Hematopoietic multipotent progenitor cell treated with erythropoietin and hydrocortisone succinate and interleukin-3 and kit ligand, for 8 days (in vitro differentiated cells): Measurements from ENCODE around the gene ATRX.
A peak's percentile ranks its signal among the peaks of the same experiment; 100 is the strongest.
"Not testable (repeated sequence)": the region's sequence is repeated elsewhere in the genome, so short reads cannot be mapped to it uniquely, and the experiment has no call there.

ENCODE experiments used
- DNase-seq: peaks from one replicate; pipeline ENCODE4 v3.0.0-alpha.2; 2015

The ATRX gene

GRCh38 chrX:77733342-77733741 is 52.7 kb downstream of the ATRX start:
- no peak for DNase-seq

- peak; percentile 19 for DNase-seq
These were observed 54.1 kb downstream of the ATRX start for GRCh38 chrX:77731821-77732419.

- not testable (repeated sequence) for DNase-seq
These were observed 59.9 kb downstream of the ATRX start for GRCh38 chrX:77726095-77726494.

GRCh38 chrX:77723681-77724080 is 62.3 kb downstream of the ATRX start:
- no peak for DNase-seq

GRCh38 chrX:77719388-77719787 is 66.6 kb downstream of the ATRX start:
- DNase-seq = no peak

DNA sequence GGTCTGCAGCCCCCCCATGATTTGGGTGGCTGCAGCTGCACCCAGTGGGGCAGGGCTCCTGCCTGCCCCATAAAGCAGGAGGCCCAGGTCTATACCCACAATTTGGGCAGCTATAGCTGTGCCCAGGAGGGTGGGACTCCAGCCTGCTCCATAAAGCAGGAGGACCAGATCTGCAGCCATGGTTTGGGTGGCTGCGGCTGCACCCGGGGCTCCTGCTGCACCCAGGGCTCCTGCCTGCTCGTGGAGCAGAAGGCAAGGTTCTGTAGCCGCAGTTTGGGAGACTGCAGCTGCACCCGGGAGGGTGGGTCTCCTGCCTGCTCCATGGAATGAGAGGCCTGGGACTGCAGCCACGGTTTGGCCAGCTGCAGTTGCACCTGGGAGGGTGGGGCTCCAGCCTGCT is 81.1 kb downstream of the ATRX start:
- DNase-seq = no peak

GRCh38 chrX:77698242-77698641 is 87.8 kb downstream of the ATRX start:
- no peak for DNase-seq

DNA sequence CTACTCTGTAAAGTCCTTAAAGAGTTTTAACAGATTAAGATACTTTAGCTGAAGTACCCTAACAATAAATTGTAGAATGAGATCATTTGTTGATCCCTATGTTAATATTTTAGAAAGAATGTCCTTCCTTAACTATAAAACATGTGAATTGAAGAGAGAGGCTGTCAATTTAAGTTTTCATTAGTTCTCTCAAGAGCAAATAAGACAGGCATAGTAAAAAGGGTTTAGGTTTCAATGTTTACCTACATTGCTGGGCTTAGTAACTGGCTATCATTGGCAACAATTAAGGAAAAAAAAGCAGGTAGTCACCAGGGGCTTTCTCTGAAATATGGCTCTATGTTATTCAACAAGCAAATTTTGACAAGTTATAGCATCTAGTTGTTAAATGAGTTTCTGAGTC is 91.5 kb downstream of the ATRX start:
- no peak for DNase-seq

GRCh38 chrX:77693594-77693993 is 92.4 kb downstream of the ATRX start:
- no peak for DNase-seq

DNA sequence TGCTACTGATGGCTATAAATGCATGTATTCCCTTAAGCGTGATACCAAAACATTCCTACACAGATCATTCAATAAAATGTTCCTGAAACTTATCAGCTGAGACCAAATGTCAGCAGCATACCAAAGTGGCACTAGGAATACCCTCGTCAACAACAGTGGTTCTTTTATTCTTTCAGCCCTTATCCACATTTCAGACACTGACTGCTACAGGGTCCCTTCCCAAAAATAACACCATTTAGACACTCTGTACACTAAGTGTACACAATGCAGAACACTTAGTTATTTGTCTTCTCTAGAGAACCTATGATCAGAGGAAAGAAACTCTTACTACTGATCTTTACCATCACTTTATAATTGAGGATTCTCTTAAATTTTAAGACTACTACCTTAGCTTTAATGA is 94.1 kb downstream of the ATRX start:
- no peak for DNase-seq

DNA sequence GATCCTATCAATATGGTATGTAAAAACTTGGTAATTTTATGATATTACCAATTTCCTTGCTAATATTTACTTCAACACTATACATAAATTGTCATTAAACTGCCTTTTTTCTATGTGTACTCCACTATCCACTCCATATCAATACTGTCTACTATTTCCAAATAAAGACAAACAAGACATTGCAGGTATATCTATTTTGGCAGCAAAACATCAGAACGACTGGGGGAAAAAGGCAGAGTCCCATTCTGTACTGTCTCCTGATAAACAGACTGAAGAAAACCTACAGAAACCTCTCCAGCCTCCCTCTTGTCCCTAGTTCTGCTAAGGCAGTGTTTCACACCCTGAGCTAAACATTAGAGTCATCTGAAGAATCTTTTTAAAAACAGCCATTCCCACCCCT is 96.6 kb downstream of the ATRX start:
- DNase-seq = no peak

- DNase-seq = not testable (repeated sequence)
These were observed 100.3 kb downstream of the ATRX start for GRCh38 chrX:77685683-77686082.

GRCh38 chrX:77679144-77679543 is 106.9 kb downstream of the ATRX start:
- DNase-seq = no peak

- DNase-seq = no peak
These were observed 110.0 kb downstream of the ATRX start for GRCh38 chrX:77675986-77676385.

- DNase-seq = peak; percentile 14
These were observed 117.4 kb downstream of the ATRX start for GRCh38 chrX:77668391-77669237.

DNA sequence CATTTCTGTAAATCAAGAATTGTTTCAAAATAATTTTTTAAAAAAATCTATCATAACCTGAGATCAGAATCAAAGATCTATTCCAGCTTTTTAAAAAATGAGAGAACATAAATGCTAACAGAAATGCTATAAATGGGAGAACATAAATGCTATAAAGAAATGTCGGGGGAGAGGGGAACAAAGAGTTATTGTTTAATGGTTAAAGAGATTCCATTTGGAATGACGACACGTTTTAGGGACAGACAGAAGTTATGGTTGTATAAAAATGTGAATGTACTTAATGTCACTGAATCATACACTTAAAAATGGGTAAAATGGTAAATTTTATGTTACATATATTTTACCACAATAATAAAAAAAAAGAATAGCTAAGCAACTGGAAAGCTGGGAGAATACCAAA is 127.1 kb downstream of the ATRX start:
- no peak for DNase-seq

DNA sequence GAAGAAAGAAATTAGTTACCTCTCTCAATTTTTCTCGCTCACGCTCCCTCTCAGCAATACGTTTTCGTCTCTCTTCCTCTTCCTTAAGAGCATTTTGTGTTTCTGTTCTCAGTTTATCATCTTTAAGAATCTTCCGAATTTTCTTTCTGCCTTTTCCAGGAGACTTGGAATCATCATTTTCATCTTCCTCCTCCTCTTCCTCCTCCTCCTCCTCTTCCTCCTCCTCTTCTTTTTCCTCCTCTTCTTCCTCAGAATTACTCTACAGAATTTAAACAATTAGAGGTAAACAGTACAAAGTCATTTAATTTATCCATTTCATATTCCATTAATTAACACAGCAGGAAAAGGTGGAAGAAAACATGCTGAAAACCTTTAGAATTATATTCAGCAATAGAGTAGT is 133.9 kb downstream of the ATRX start:
- DNase-seq = no peak

GRCh38 chrX:77640702-77641101 is 145.3 kb downstream of the ATRX start:
- no peak for DNase-seq

DNA sequence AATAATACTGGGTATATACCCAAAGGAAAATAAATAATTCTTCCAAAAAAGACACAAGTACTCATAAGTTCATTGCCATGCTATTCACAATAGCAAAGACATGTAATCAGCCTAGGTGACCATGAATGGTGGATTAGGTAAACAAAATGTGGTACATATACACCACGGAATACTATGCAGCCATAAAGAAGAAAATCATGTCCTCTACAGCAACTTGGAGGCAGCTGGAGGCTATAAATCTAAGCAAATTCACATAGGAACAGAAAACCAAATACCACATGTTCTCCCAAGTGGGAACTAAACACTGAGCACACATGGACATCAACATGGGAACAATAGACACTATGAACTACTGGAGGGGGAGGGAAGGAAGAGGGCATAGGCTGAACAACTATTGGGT is 146.2 kb downstream of the ATRX start:
- no peak for DNase-seq

- no peak for DNase-seq
These were observed 147.6 kb downstream of the ATRX start for GRCh38 chrX:77638397-77638796.

GRCh38 chrX:77635373-77635772 is 150.6 kb downstream of the ATRX start:
- DNase-seq = no peak

DNA sequence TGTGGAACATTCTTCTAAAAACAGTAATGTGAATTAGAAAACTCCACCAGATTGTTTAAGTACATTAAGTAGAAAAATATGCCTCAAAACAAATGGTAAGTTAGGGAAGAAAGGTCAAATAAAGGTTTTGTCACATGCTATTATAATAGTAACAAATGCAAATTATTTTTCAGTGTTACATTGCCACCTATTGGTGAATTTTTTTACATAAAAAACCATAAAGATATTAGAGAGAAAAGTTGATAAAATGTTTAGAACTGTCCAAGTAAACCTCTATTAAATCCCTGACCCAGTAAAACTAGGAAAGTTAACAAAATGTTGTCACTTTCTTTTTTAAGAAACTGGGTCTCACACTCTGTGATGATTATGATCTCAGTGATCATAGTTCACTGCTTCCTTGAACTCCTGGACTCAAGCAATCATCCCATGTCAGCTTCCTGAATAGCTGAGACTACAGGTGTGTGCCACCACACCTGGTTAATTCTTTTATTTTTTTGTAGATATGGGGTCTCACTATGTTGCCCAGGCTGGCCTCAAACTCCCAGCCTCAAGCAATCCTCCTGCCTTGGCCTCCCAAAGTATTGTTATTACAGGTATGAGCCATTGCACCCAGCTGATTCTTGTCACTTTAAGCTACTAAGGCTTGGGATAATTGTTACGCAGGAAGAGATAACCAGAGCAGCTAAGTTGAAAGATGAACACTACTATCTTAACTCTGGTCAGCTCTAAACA is 157.6 kb downstream of the ATRX start:
- DNase-seq = peak; percentile 30

GRCh38 chrX:77622672-77623071 is 163.3 kb downstream of the ATRX start:
- DNase-seq = no peak

GRCh38 chrX:77622233-77622632 is 163.8 kb downstream of the ATRX start:
- no peak for DNase-seq
